DMS 273 (cell line): Measurements from ENCODE around the gene CTAGE4.
A peak's percentile ranks its signal among the peaks of the same experiment; 100 is the strongest.
"Not testable (repeated sequence)": the region's sequence is repeated elsewhere in the genome, so short reads cannot be mapped to it uniquely, and the experiment has no call there.

Experiments
- DNase-seq: peaks from one replicate; lab custom pipeline; 2025; ENCODE audit not compliant: unreplicated experiment; lab: John Stamatoyannopoulos, UW

Gene CTAGE4

GRCh38 chr7:144183166-144183565 lies at the start of gene CTAGE4:
CTAGE4 (plus strand) TSS chr7:144183466; CDS start chr7:144183504, 38 bp downstream.
- not testable (repeated sequence) for DNase-seq

- DNase-seq = no peak
Observed at GRCh38 chr7:144134116-144134515, 49.1 kb upstream of the CTAGE4 start.

- no peak for DNase-seq
Observed at GRCh38 chr7:144137501-144137900, 45.8 kb upstream of the CTAGE4 start.

- DNase-seq = no peak
Observed at GRCh38 chr7:144142187-144142586, 41.1 kb upstream of the CTAGE4 start.

GRCh38 chr7:144144426-144144825 lies 38.8 kb upstream of the CTAGE4 start:
- no peak for DNase-seq

GRCh38 chr7:144148224-144148827 lies 34.9 kb upstream of the CTAGE4 start:
- DNase-seq = no peak

GRCh38 chr7:144158861-144159260 lies 24.4 kb upstream of the CTAGE4 start:
- no peak for DNase-seq

- no peak for DNase-seq
Observed at GRCh38 chr7:144164784-144165183, 18.5 kb upstream of the CTAGE4 start.

GRCh38 chr7:144171594-144172350 lies 11.5 kb upstream of the CTAGE4 start:
- not testable (repeated sequence) for DNase-seq

- no peak for DNase-seq
Observed at GRCh38 chr7:144174613-144175012, 8.7 kb upstream of the CTAGE4 start.

- DNase-seq = peak; percentile 41
Observed at GRCh38 chr7:144178380-144179164, 4.7 kb upstream of the CTAGE4 start.

- DNase-seq = not testable (repeated sequence)
Observed at GRCh38 chr7:144179165-144179479, 4.1 kb upstream of the CTAGE4 start.

- not testable (repeated sequence) for DNase-seq
Observed at GRCh38 chr7:144187848-144188247, 4.6 kb downstream of the CTAGE4 start.

- not testable (repeated sequence) for DNase-seq
Observed at GRCh38 chr7:144188578-144189171, 5.4 kb downstream of the CTAGE4 start.

- not testable (repeated sequence) for DNase-seq
Observed at GRCh38 chr7:144193782-144194181, 10.5 kb downstream of the CTAGE4 start.

GRCh38 chr7:144194453-144194852 lies 11.2 kb downstream of the CTAGE4 start:
- DNase-seq = not testable (repeated sequence)

- not testable (repeated sequence) for DNase-seq
Observed at GRCh38 chr7:144195212-144195872, 12.1 kb downstream of the CTAGE4 start, which contains the start of gene ARHGEF35. ARHGEF35 (minus strand) TSS chr7:144195833; CDS start chr7:144188383, 7,450 bp downstream.

GRCh38 chr7:144198934-144199333 lies 15.7 kb downstream of the CTAGE4 start:
- not testable (repeated sequence) for DNase-seq

- not testable (repeated sequence) for DNase-seq
Observed at GRCh38 chr7:144201978-144202377, 18.7 kb downstream of the CTAGE4 start.

- DNase-seq = not testable (repeated sequence)
Observed at GRCh38 chr7:144203086-144203485, 19.8 kb downstream of the CTAGE4 start.

- not testable (repeated sequence) for DNase-seq
Observed at GRCh38 chr7:144205306-144205705, 22.0 kb downstream of the CTAGE4 start.
